PC-3 (cell line): Measurements from ENCODE around the gene CFAP73. TPM values are rescaled to one million over a fixed set of nuclear protein-coding genes. Genes with fewer than 3 reads are reported as not detected.

ENCODE experiments used
- ATAC-seq: fragments of 200-7000 bp; cut with Tn5 transposase; 2 replicates; pipeline ENCODE4 v1.9.1; 2020; ENCODE audit warnings: mild to moderate bottlenecking, moderate library complexity
- BruUV-seq: library from RNA; stranded (reverse); fragments of 400-500 nt; replicated peaks from 2 replicates; lab custom pipeline; 2021; lab: Mats Ljungman, UMichigan
- CTCF ChIA-PET: fragments of 300-600 bp; sonication (Branson Sonifier 250); formaldehyde crosslinking; loops from one replicate; lab custom pipeline; 2022; ENCODE audit warnings: antibody characterized with exemption; lab: Charles Lee
- POLR2A ChIA-PET: fragments of 300-600 bp; sonication (Branson Sonifier 250); formaldehyde crosslinking; loops from one replicate; lab custom pipeline; 2022; ENCODE audit warnings: antibody characterized with exemption; ENCODE audit not compliant: unreplicated experiment; lab: Charles Lee
- DNase-seq: peaks from one replicate; pipeline ENCODE4 v3.0.0-alpha.2; 2015
- H2AFZ ChIP-seq: fragments of 300-600 bp; sonication (generic); 2 replicates; pipeline ENCODE4 v1.6.0; 2016; ENCODE audit warnings: antibody characterized with exemption, low read length
- H3F3A ChIP-seq: fragments of 300-600 bp; sonication (generic); one replicate; pipeline ENCODE4 v1.6.0; 2017; ENCODE audit warnings: antibody characterized with exemption, low read length, control low read depth, mild to moderate bottlenecking; ENCODE audit not compliant: unreplicated experiment
- H3K27ac ChIP-seq: fragments of 300-600 bp; sonication (generic); 2 replicates; pipeline ENCODE4 v1.5.1; 2016; ENCODE audit warnings: mild to moderate bottlenecking, low read length
- H3K27me3 ChIP-seq: fragments of 300-600 bp; sonication (generic); 2 replicates; pipeline ENCODE4 v1.6.1; 2016; ENCODE audit warnings: low read length, mixed read lengths
- H3K36me3 ChIP-seq: fragments of 300-600 bp; sonication (generic); 2 replicates; pipeline ENCODE4 v1.6.1; 2016; ENCODE audit warnings: low read depth, mixed run types, low read length, mixed read lengths
- H3K4me1 ChIP-seq: fragments of 300-600 bp; sonication (generic); 2 replicates; pipeline ENCODE4 v1.5.1; 2016; ENCODE audit warnings: low read length; ENCODE audit not compliant: insufficient read depth
- H3K4me2 ChIP-seq: fragments of 300-600 bp; sonication (generic); 2 replicates; pipeline ENCODE4 v1.6.0; 2016; ENCODE audit warnings: low read length
- H3K4me3 ChIP-seq: fragments of 300-600 bp; sonication (generic); 2 replicates; pipeline ENCODE4 v1.5.1; 2016; ENCODE audit warnings: mild to moderate bottlenecking, low read length, mixed read lengths
- H3K79me2 ChIP-seq: fragments of 300-600 bp; sonication (generic); 2 replicates; pipeline ENCODE4 v1.6.1; 2017; ENCODE audit warnings: low read length, mixed read lengths
- H3K9ac ChIP-seq: fragments of 300-600 bp; sonication (generic); 2 replicates; pipeline ENCODE4 v1.6.0; 2016; ENCODE audit warnings: mild to moderate bottlenecking, low read length
- H3K9me2 ChIP-seq: fragments of 300-600 bp; sonication (generic); replicated peaks from 2 replicates; pipeline ENCODE4 v1.6.1; 2016; ENCODE audit warnings: mixed run types, low read length, mixed read lengths
- H3K9me3 ChIP-seq: fragments of 300-600 bp; sonication (generic); 2 replicates; pipeline ENCODE4 v1.6.1; 2016; ENCODE audit warnings: low read length, mixed read lengths
- H4K20me1 ChIP-seq: fragments of 300-600 bp; sonication (generic); 2 replicates; pipeline ENCODE4 v1.6.1; 2016; ENCODE audit warnings: low read length, mixed read lengths
- CTCF ChIP-seq: fragments of 300-600 bp; sonication (generic); conservative IDR thresholded peaks from 2 replicates; pipeline ENCODE4 v1.5.1; 2017; ENCODE audit warnings: antibody characterized with exemption, low read depth, mild to moderate bottlenecking, low read length
- EZH2 ChIP-seq: fragments of 300-600 bp; sonication (generic); IDR thresholded peaks from one replicate; pipeline ENCODE4 v1.6.1; 2017; ENCODE audit warnings: antibody characterized with exemption, mild to moderate bottlenecking, low read length; ENCODE audit not compliant: unreplicated experiment
- EZH2phosphoT487 ChIP-seq: fragments of 300-600 bp; sonication (generic); IDR thresholded peaks from 2 replicates; pipeline ENCODE4 v1.6.1; 2018; ENCODE audit warnings: mild to moderate bottlenecking, antibody characterized with exemption, low read length, borderline replicate concordance
- intact Hi-C: fragments of 100-400 bp; cut with micrococcal nuclease; formaldehyde crosslinking; loops from 2 replicates; pipeline ENCODE4 v1.9.0; 2023
- total RNA-seq: library from RNA; depleted of rRNA; stranded (reverse); fragments of >200 nt; gene quantifications from 2 replicates; pipeline ENCODE4 v1.2.3, GENCODE V29; 2014

The CFAP73 gene
- total RNA-seq, 1 experiment from 2014 or later = not detected

- no peak for TF ChIP-seq EZH2phosphoT487
- no peak for TF ChIP-seq CTCF
- no peak for TF ChIP-seq EZH2
- ChIA-PET POLR2A (no interaction called here), CTCF (no interaction called here)
- ATAC-seq (no peak), DNase-seq (no peak)
- no peak overlapping the region for H3K27ac ChIP-seq
- no peaks in the 10 kb centered on the region for H3K36me3 ChIP-seq
- H3F3A ChIP-seq = no peaks in the 10 kb centered on the region
- no peaks in the 10 kb centered on the region for H3K9me2 ChIP-seq
- BruUV-seq = no TSS peak
- H3K79me2 ChIP-seq = no peaks in the 10 kb centered on the region
- no peak overlapping the region for H2AFZ ChIP-seq
- H3K27me3 ChIP-seq = no peaks in the 10 kb centered on the region
- no peaks in the 10 kb centered on the region for H4K20me1 ChIP-seq
- H3K4me2 ChIP-seq = no peak overlapping the region
- H3K4me3 ChIP-seq = no peak overlapping the region
- intact Hi-C loops = no loop called here
- H3K9me3 ChIP-seq = no peaks in the 10 kb centered on the region
- no peaks in the 10 kb centered on the region for H3K4me1 ChIP-seq
- H3K9ac ChIP-seq = no peak overlapping the region
Observed at GRCh38 chr12:113111247-113111646, 38.3 kb upstream of the CFAP73 start.

DNA sequence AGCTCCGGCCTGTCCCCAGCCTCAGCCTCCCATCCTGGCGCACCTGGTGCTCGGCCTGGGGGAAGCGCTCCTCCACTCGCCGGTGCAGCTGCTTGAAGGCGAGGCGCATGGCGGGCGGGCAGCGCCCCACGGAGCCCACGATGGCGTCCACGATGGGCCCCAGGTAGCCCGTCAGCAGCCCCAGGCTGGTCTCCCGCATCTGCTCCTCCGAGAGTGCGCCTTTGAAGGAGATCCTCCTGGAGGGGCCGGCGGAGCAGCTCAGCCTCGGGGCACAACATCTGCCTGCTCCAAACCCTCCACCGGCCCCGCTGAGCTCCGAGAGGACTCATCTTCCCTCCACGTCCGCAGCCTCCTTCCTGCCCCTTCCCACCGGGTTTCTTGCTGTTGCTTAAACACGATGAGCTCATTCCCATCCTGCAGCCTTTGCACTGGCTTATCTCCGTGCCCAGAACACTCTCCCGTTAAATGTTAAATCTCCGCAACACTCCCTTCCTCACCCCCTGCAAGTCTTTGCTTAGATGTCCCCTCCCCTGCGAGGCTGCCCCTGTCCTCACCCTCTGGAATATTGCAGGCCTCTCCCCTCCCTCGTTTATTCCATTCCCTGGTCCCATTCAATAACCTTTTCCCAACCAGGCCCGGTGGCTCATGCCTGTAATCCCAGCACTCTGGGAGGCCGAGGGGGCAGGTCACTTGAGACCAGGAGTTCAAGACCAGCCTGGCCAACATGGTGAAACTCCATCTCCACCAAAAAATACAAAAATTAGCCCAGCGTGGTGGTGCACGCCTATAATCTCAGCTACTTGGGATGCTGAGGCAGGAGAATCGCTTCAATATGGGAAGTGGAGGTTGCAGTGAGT, 37.3 kb upstream of the CFAP73 start:
- no peaks in the 10 kb centered on the region for H3K27me3 ChIP-seq
- CTCF ChIA-PET = no interaction called here
- H3F3A ChIP-seq = no peaks in the 10 kb centered on the region
- H3K79me2 ChIP-seq = no peaks in the 10 kb centered on the region
- H3K36me3 ChIP-seq = no peaks in the 10 kb centered on the region
- H2AFZ ChIP-seq = no peak overlapping the region
- H3K4me3 ChIP-seq = no peak overlapping the region
- H3K27ac ChIP-seq = no peak overlapping the region
- no peak overlapping the region for H3K9ac ChIP-seq
- H4K20me1 ChIP-seq = no peaks in the 10 kb centered on the region
- POLR2A ChIA-PET = no interaction called here
- H3K4me1 ChIP-seq = no peaks in the 10 kb centered on the region
- H3K9me2 ChIP-seq = no peaks in the 10 kb centered on the region
- DNase-seq = no peak
- no peaks in the 10 kb centered on the region for H3K9me3 ChIP-seq
- TF ChIP-seq CTCF = no peak
- TF ChIP-seq EZH2phosphoT487 = no peak
- no peak for TF ChIP-seq EZH2
- ATAC-seq = no peak
- no peak overlapping the region for H3K4me2 ChIP-seq
- no TSS peak for BruUV-seq
- intact Hi-C loops = no loop called here

DNA sequence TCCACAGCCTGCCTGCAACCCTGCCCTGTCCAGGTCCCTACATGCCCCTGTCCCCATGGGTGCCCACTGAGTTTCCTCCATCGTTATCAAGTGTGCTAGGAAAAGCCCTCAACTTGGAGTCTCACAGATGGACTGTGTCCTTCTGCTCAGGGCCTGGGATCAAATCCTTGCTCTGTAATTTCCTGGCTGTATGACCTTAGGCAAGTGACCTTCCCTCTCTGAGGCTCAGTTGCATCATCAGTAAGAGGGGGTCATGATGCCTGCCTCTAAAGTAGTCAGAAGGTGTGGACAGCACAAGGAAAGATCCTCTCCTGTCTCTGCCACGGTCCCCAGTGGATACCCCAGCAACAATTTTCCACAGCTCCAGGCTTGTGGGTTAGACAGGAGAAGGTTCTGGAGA, 36.1 kb upstream of the CFAP73 start:
- no peaks in the 10 kb centered on the region for H3K27me3 ChIP-seq
- ChIA-PET POLR2A (no interaction called here), CTCF (no interaction called here)
- no peak overlapping the region for H3K27ac ChIP-seq
- ATAC-seq (no peak), DNase-seq (no peak)
- H3K9ac ChIP-seq = no peak overlapping the region
- no peaks in the 10 kb centered on the region for H3K79me2 ChIP-seq
- no peaks in the 10 kb centered on the region for H3K36me3 ChIP-seq
- no peaks in the 10 kb centered on the region for H3K9me3 ChIP-seq
- no peaks in the 10 kb centered on the region for H3F3A ChIP-seq
- no peaks in the 10 kb centered on the region for H3K4me1 ChIP-seq
- no peaks in the 10 kb centered on the region for H3K9me2 ChIP-seq
- no peak overlapping the region for H3K4me3 ChIP-seq
- no TSS peak for BruUV-seq
- no peak overlapping the region for H2AFZ ChIP-seq
- intact Hi-C loops = no loop called here
- no peak overlapping the region for H3K4me2 ChIP-seq
- no peak for TF ChIP-seq EZH2phosphoT487
- TF ChIP-seq EZH2 = no peak
- no peak for TF ChIP-seq CTCF
- no peaks in the 10 kb centered on the region for H4K20me1 ChIP-seq
